Neural progenitor cell (in vitro differentiated cells): Measurements from ENCODE around the gene PNCK. TPM values are rescaled to one million over a fixed set of nuclear protein-coding genes. Genes with fewer than 3 reads are reported as not detected.

Source experiments
- DNase-seq: peaks from one replicate; pipeline ENCODE4 v3.0.0-alpha.2; 2016; ENCODE audit warnings: low spot score
- H2AFZ ChIP-seq: fragments of 200-600 bp; sonication (generic); replicated peaks from 2 replicates; pipeline ENCODE4 v1.6.1; 2016; ENCODE audit warnings: antibody characterized with exemption
- H3F3A ChIP-seq: fragments of 200-600 bp; sonication (generic); 2 replicates; pipeline ENCODE4 v1.6.1; 2016; ENCODE audit warnings: antibody characterized with exemption, low read depth
- H3K27ac ChIP-seq: fragments of 200-600 bp; sonication (generic); 2 replicates; pipeline ENCODE4 v1.5.1; 2016; ENCODE audit warnings: mild to moderate bottlenecking
- H3K27me3 ChIP-seq: fragments of 200-600 bp; sonication (generic); 2 replicates; pipeline ENCODE4 v1.6.1; 2016; ENCODE audit warnings: mild to moderate bottlenecking, moderate library complexity
- H3K36me3 ChIP-seq: fragments of 200-600 bp; sonication (generic); 2 replicates; pipeline ENCODE4 v1.5.1; 2016
- H3K4me1 ChIP-seq: fragments of 200-600 bp; sonication (generic); 2 replicates; pipeline ENCODE4 v1.6.1; 2016; ENCODE audit warnings: mixed run types
- H3K4me2 ChIP-seq: fragments of 200-600 bp; sonication (generic); 2 replicates; pipeline ENCODE4 v1.6.1; 2016
- H3K4me3 ChIP-seq: fragments of 200-600 bp; sonication (generic); 2 replicates; pipeline ENCODE4 v1.5.1; 2016
- H3K79me2 ChIP-seq: fragments of 200-600 bp; sonication (generic); 2 replicates; pipeline ENCODE4 v1.6.1; 2016; ENCODE audit warnings: low read depth
- H3K9ac ChIP-seq: fragments of 200-600 bp; sonication (generic); 2 replicates; pipeline ENCODE4 v1.6.1; 2016
- H3K9me3 ChIP-seq: fragments of 200-600 bp; sonication (generic); 2 replicates; pipeline ENCODE4 v1.5.1; 2016; ENCODE audit warnings: low read depth
- H4K20me1 ChIP-seq: fragments of 200-600 bp; sonication (generic); 2 replicates; pipeline ENCODE4 v1.6.1; 2016; ENCODE audit warnings: low read depth
- H3K27ac Mint-ChIP-seq: 3 replicates; pipeline ENCODE4 v1.8.0; 2021; ENCODE audit warnings: mixed read lengths
- H3K27me3 Mint-ChIP-seq: 2 replicates; pipeline ENCODE4 v1.8.0; 2022; ENCODE audit warnings: low read depth, mild to moderate bottlenecking, inconsistent platforms, moderate library complexity, mixed read lengths; ENCODE audit not compliant: insufficient read depth
- H3K36me3 Mint-ChIP-seq: 3 replicates; pipeline ENCODE4 v1.8.0; 2021; ENCODE audit warnings: mixed read lengths
- H3K4me1 Mint-ChIP-seq: 3 replicates; pipeline ENCODE4 v1.8.0; 2021; ENCODE audit warnings: mixed read lengths
- H3K4me3 Mint-ChIP-seq: 3 replicates; pipeline ENCODE4 v1.8.0; 2021; ENCODE audit warnings: mild to moderate bottlenecking, moderate library complexity, mixed read lengths
- H3K9me3 Mint-ChIP-seq: 3 replicates; pipeline ENCODE4 v1.8.0; 2020; ENCODE audit warnings: mixed read lengths
- CTCF ChIP-seq: fragments of 200-600 bp; sonication (generic); IDR thresholded peaks from 2 replicates; pipeline ENCODE4 v1.5.1; 2017; ENCODE audit warnings: antibody characterized with exemption, mild to moderate bottlenecking
- EZH2 ChIP-seq: fragments of 200-600 bp; sonication (generic); IDR thresholded peaks from 2 replicates; pipeline ENCODE4 v1.6.1; 2017; ENCODE audit warnings: antibody characterized with exemption, mild to moderate bottlenecking, moderate library complexity
- EZH2phosphoT487 ChIP-seq: fragments of 200-600 bp; sonication (generic); IDR thresholded peaks from 2 replicates; pipeline ENCODE4 v1.6.1; 2017; ENCODE audit warnings: antibody characterized with exemption
- total RNA-seq: library from RNA; depleted of rRNA; stranded (reverse); fragments of >200 nt; gene quantifications from 2 replicates; pipeline ENCODE4 v1.2.3, GENCODE V29; 2015; ENCODE audit warnings: low replicate concordance

The PNCK gene
- total RNA-seq, 1 donor from 2014 or later, result 19.7 TPM

GRCh38 chrX:153632595-153632946, 41.0 kb downstream of the PNCK start:
- no peak overlapping the region for H3K4me2 ChIP-seq
- no peak overlapping the region for H3K4me3 Mint-ChIP-seq

GRCh38 chrX:153631907-153632594, 41.6 kb downstream of the PNCK start:
- H4K20me1 ChIP-seq, result no peaks in the 10 kb centered on the region
- H3K4me3 ChIP-seq, result no peak overlapping the region
- no peak for DNase-seq
- Mint-ChIP-seq H3K4me3 (no peak overlapping the region), H3K9me3 (peaks cover 32% of the 10 kb centered on the region), H3K27me3 (peaks cover 13% of the 10 kb centered on the region), H3K36me3 (no peaks in the 10 kb centered on the region), H3K4me1 (peaks cover 5% of the 10 kb centered on the region), H3K27ac (no peak overlapping the region)
- H3K4me2 ChIP-seq, result no peak overlapping the region
- no peak overlapping the region for H3K27ac ChIP-seq
- H3F3A ChIP-seq, result no peaks in the 10 kb centered on the region
- no peaks in the 10 kb centered on the region for H3K4me1 ChIP-seq
- H3K36me3 ChIP-seq, result no peaks in the 10 kb centered on the region
- H3K9ac ChIP-seq, result no peak overlapping the region
- H3K79me2 ChIP-seq, result no peaks in the 10 kb centered on the region
- no peaks in the 10 kb centered on the region for H3K27me3 ChIP-seq
- no peak overlapping the region for H2AFZ ChIP-seq
- TF ChIP-seq EZH2phosphoT487, result no peak
- TF ChIP-seq EZH2, result no peak
- H3K9me3 ChIP-seq, result no peaks in the 10 kb centered on the region

More at GRCh38 chrX:153632595-153632946, 41.0 kb downstream of the PNCK start:
- Histone ChIP-seq H4K20me1 (no peaks in the 10 kb centered on the region), H3K79me2 (no peaks in the 10 kb centered on the region), H3K9ac (no peak overlapping the region), H3F3A (no peaks in the 10 kb centered on the region), H3K4me3 (no peak overlapping the region), H3K4me1 (no peaks in the 10 kb centered on the region), H3K27ac (no peak overlapping the region), H3K9me3 (no peaks in the 10 kb centered on the region), H3K36me3 (no peaks in the 10 kb centered on the region), H2AFZ (no peak overlapping the region), H3K27me3 (no peaks in the 10 kb centered on the region)
- H3K36me3 Mint-ChIP-seq, result no peaks in the 10 kb centered on the region
- TF ChIP-seq EZH2phosphoT487 (no peak), EZH2 (no peak), CTCF (no peak)
- no peak for DNase-seq
- H3K27me3 Mint-ChIP-seq, result peaks cover 13% of the 10 kb centered on the region
- no peak overlapping the region for H3K27ac Mint-ChIP-seq
- H3K4me1 Mint-ChIP-seq, result peaks cover 5% of the 10 kb centered on the region
- peaks cover 33% of the 10 kb centered on the region for H3K9me3 Mint-ChIP-seq

- Histone ChIP-seq H2AFZ (no peak overlapping the region), H3K27ac (no peak overlapping the region), H3K9me3 (no peaks in the 10 kb centered on the region), H3K9ac (no peak overlapping the region), H3K4me2 (no peak overlapping the region), H3K27me3 (no peaks in the 10 kb centered on the region), H3F3A (no peaks in the 10 kb centered on the region), H3K36me3 (no peaks in the 10 kb centered on the region), H3K79me2 (no peaks in the 10 kb centered on the region), H4K20me1 (no peaks in the 10 kb centered on the region), H3K4me3 (no peak overlapping the region), H3K4me1 (no peaks in the 10 kb centered on the region)
- peaks cover 34% of the 10 kb centered on the region for H3K9me3 Mint-ChIP-seq
- H3K36me3 Mint-ChIP-seq, result no peaks in the 10 kb centered on the region
- H3K4me1 Mint-ChIP-seq, result peaks cover 5% of the 10 kb centered on the region
- H3K4me3 Mint-ChIP-seq, result no peak overlapping the region
- no peak overlapping the region for H3K27ac Mint-ChIP-seq
- DNase-seq, result no peak
- TF ChIP-seq EZH2 (no peak), EZH2phosphoT487 (no peak), CTCF (no peak)
- H3K27me3 Mint-ChIP-seq, result peaks cover 13% of the 10 kb centered on the region
Observed at GRCh38 chrX:153631346-153631745, 42.3 kb downstream of the PNCK start.

GRCh38 chrX:153628665-153629064, 44.9 kb downstream of the PNCK start:
- no peaks in the 10 kb centered on the region for H3K36me3 Mint-ChIP-seq
- no peak overlapping the region for H3K9ac ChIP-seq
- H3K27ac Mint-ChIP-seq, result no peak overlapping the region
- no peak for TF ChIP-seq EZH2
- no peak for TF ChIP-seq EZH2phosphoT487
- no peak for TF ChIP-seq CTCF
- peaks cover 8% of the 10 kb centered on the region for H3K27me3 Mint-ChIP-seq
- no peak overlapping the region for H3K4me2 ChIP-seq
- H4K20me1 ChIP-seq, result no peaks in the 10 kb centered on the region
- no peaks in the 10 kb centered on the region for H3K36me3 ChIP-seq
- no peak overlapping the region for H2AFZ ChIP-seq
- H3K4me1 Mint-ChIP-seq, result no peaks in the 10 kb centered on the region
- no peak overlapping the region for H3K27ac ChIP-seq
- no peak for DNase-seq
- no peak overlapping the region for H3K4me3 Mint-ChIP-seq
- H3K27me3 ChIP-seq, result no peaks in the 10 kb centered on the region
- no peaks in the 10 kb centered on the region for H3K4me1 ChIP-seq
- H3K9me3 ChIP-seq, result no peaks in the 10 kb centered on the region
- peaks cover 32% of the 10 kb centered on the region for H3K9me3 Mint-ChIP-seq
- H3K4me3 ChIP-seq, result no peak overlapping the region
- H3K79me2 ChIP-seq, result no peaks in the 10 kb centered on the region
- H3F3A ChIP-seq, result no peaks in the 10 kb centered on the region
